IMR-90 (cell line): Measurements from ENCODE around the gene RHOF. TPM values are rescaled to one million over a fixed set of nuclear protein-coding genes. Genes with fewer than 3 reads are reported as not detected.

Source experiments
- ATAC-seq: fragments of 200-7000 bp; cut with Tn5 transposase; 2 replicates; pipeline ENCODE4 v1.9.1; 2020; ENCODE audit warnings: low read depth, mild to moderate bottlenecking, moderate library complexity
- BruUV-seq: library from RNA; stranded (reverse); fragments of 400-500 nt; replicated peaks from 2 replicates; lab custom pipeline; 2021; lab: Mats Ljungman, UMichigan
- CTCF ChIA-PET: fragments of 300-600 bp; formaldehyde crosslinking; extraction: SDS; loops from one replicate; lab custom pipeline; 2021; ENCODE audit warnings: antibody characterized with exemption; lab: Yijun Ruan, JAX
- POLR2A ChIA-PET: fragments of 300-600 bp; sonication (Branson Sonifier 250); formaldehyde crosslinking; loops from one replicate; lab custom pipeline; 2022; ENCODE audit warnings: antibody characterized with exemption; ENCODE audit not compliant: unreplicated experiment; lab: Charles Lee
- DNase-seq: peaks from one replicate; pipeline ENCODE4 v3.0.0; 2013
- H2AFZ ChIP-seq: replicated peaks from 2 replicates; pipeline ENCODE3; 2013; ENCODE audit warnings: low read length, mild to moderate bottlenecking; ENCODE audit not compliant: poor library complexity
- H2AK5ac ChIP-seq: 2 replicates; pipeline ENCODE4 v1.6.1; 2013; ENCODE audit warnings: low read depth, low read length, inconsistent platforms
- H2AK9ac ChIP-seq: replicated peaks from 2 replicates; pipeline ENCODE3; 2013; ENCODE audit warnings: mild to moderate bottlenecking, low read depth, low read length, moderate library complexity; ENCODE audit not compliant: poor library complexity
- H2BK120ac ChIP-seq: 2 replicates; pipeline ENCODE4 v1.6.1; 2013; ENCODE audit warnings: low read depth, low read length, inconsistent platforms
- H2BK15ac ChIP-seq: 3 replicates; pipeline ENCODE4 v1.6.1; 2013; ENCODE audit warnings: low read depth, low read length, inconsistent platforms
- H2BK20ac ChIP-seq: 2 replicates; pipeline ENCODE4 v1.6.1; 2013; ENCODE audit warnings: low read depth, mild to moderate bottlenecking, inconsistent platforms, low read length, moderate library complexity
- H2BK5ac ChIP-seq: 2 replicates; pipeline ENCODE4 v1.6.1; 2013; ENCODE audit warnings: mild to moderate bottlenecking, low read depth, low read length, inconsistent platforms; ENCODE audit not compliant: poor library complexity, severe bottlenecking
- H3K14ac ChIP-seq: replicated peaks from 2 replicates; pipeline ENCODE4 v1.6.1; 2013; ENCODE audit warnings: low read depth, low read length, inconsistent platforms
- H3K18ac ChIP-seq: 2 replicates; pipeline ENCODE4 v1.6.1; 2013; ENCODE audit warnings: low read depth, low read length, control low read depth
- H3K23ac ChIP-seq: 2 replicates; pipeline ENCODE4 v1.6.1; 2013; ENCODE audit warnings: low read depth, low read length, inconsistent platforms
- H3K27ac ChIP-seq: 2 replicates; pipeline ENCODE4 v1.5.1; 2013; ENCODE audit warnings: mild to moderate bottlenecking, control low read depth, low read length; ENCODE audit not compliant: insufficient read depth
- H3K27me3 ChIP-seq: 2 replicates; pipeline ENCODE4 v1.6.1; 2013; ENCODE audit warnings: low read length; ENCODE audit not compliant: control insufficient read depth, insufficient read depth
- H3K36me3 ChIP-seq: 2 replicates; pipeline ENCODE4 v1.6.1; 2013; ENCODE audit warnings: low read length, mixed read lengths; ENCODE audit not compliant: control insufficient read depth, insufficient read depth
- H3K4ac ChIP-seq: 2 replicates; pipeline ENCODE4 v1.6.1; 2013; ENCODE audit warnings: low read depth, low read length, inconsistent platforms
- H3K4me1 ChIP-seq: 2 replicates; pipeline ENCODE4 v1.6.1; 2013; ENCODE audit warnings: low read length, mixed read lengths; ENCODE audit not compliant: control insufficient read depth, insufficient read depth
- H3K4me2 ChIP-seq: 2 replicates; pipeline ENCODE4 v1.6.1; 2013; ENCODE audit warnings: low read depth, mild to moderate bottlenecking, control low read depth, low read length, moderate library complexity
- H3K4me3 ChIP-seq: 2 replicates; pipeline ENCODE4 v1.5.1; 2013; ENCODE audit warnings: low read depth, mild to moderate bottlenecking, control low read depth, low read length, moderate library complexity; ENCODE audit not compliant: insufficient read depth
- H3K56ac ChIP-seq: 2 replicates; pipeline ENCODE4 v1.6.1; 2013; ENCODE audit warnings: low read length, inconsistent platforms; ENCODE audit not compliant: insufficient read depth; ENCODE audit errors: extremely low read depth
- H3K79me1 ChIP-seq, 2 experiments: 2 replicates each; pipeline ENCODE4 v1.6.1; 2013; ENCODE audit warnings: low read length in 2 of 2, inconsistent platforms in 1 of 2, low read depth in 1 of 2
- H3K9ac ChIP-seq: 2 replicates; pipeline ENCODE4 v1.6.1; 2013; ENCODE audit warnings: low read depth, low read length, control low read depth
- H3K9me1 ChIP-seq: 2 replicates; pipeline ENCODE4 v1.6.1; 2013; ENCODE audit warnings: low read length, inconsistent platforms; ENCODE audit not compliant: insufficient read depth
- H3K9me3 ChIP-seq: 2 replicates; pipeline ENCODE4 v1.6.1; 2013; ENCODE audit warnings: low read length; ENCODE audit not compliant: control insufficient read depth, insufficient read depth
- H4K20me1 ChIP-seq: 2 replicates; pipeline ENCODE4 v1.6.1; 2013; ENCODE audit warnings: low read length, inconsistent platforms; ENCODE audit not compliant: insufficient read depth
- H4K5ac ChIP-seq: 2 replicates; pipeline ENCODE4 v1.6.1; 2013; ENCODE audit warnings: mild to moderate bottlenecking, low read depth, low read length, control low read depth
- H4K8ac ChIP-seq, 2 experiments: 2 replicates each; pipeline ENCODE4 v1.6.1; 2013; ENCODE audit warnings: low read depth in 2 of 2, low read length in 2 of 2, control low read depth in 1 of 2, inconsistent platforms in 1 of 2
- H4K91ac ChIP-seq: 2 replicates; pipeline ENCODE4 v1.6.1; 2013; ENCODE audit warnings: low read depth, low read length, inconsistent platforms; ENCODE audit not compliant: insufficient read depth
- BHLHE40 ChIP-seq: fragments of 150-350 bp; IDR thresholded peaks from 2 replicates; pipeline ENCODE4 v1.6.1; 2016; ENCODE audit warnings: mild to moderate bottlenecking, low read depth, low read length
- CEBPB ChIP-seq: IDR thresholded peaks from 2 replicates; pipeline ENCODE4 v1.6.1; 2012; ENCODE audit warnings: low read depth, low read length, improper control_type of control experiment
- CHD1 ChIP-seq: IDR thresholded peaks from 2 replicates; pipeline ENCODE4 v1.6.1; 2012; ENCODE audit warnings: low read depth, low read length, improper control_type of control experiment
- MAZ ChIP-seq: IDR thresholded peaks from 2 replicates; pipeline ENCODE4 v1.6.1; 2012; ENCODE audit warnings: low read depth, mild to moderate bottlenecking, low read length, improper control_type of control experiment, moderate library complexity, borderline replicate concordance
- RAD21 ChIP-seq: IDR thresholded peaks from 2 replicates; pipeline ENCODE4 v1.6.1; 2012; ENCODE audit warnings: low read length, improper control_type of control experiment
- RCOR1 ChIP-seq: IDR thresholded peaks from 2 replicates; pipeline ENCODE4 v1.6.1; 2012; ENCODE audit warnings: mild to moderate bottlenecking, low read length, improper control_type of control experiment; ENCODE audit not compliant: insufficient replicate concordance
- RFX5 ChIP-seq: IDR thresholded peaks from 2 replicates; pipeline ENCODE4 v1.8.0; 2012; ENCODE audit warnings: low read depth, mild to moderate bottlenecking, low read length, moderate library complexity
- WGBS, 2 experiments: methylation state at CpG; one replicate each; pipeline versions ENCODE4 v1.1.5 to v1.1.7; 2013; ENCODE audit warnings: missing lambda C conversion rate in 2 of 2; ENCODE audit not compliant: insufficient read length in 1 of 2; ENCODE audit errors: extremely low coverage in 2 of 2; 5-methylcytosine and 5-hydroxymethylcytosine counted together
- dilution Hi-C: fragments of 300-500 bp; cut with HindIII; formaldehyde crosslinking; loops from one replicate; pipeline ENCODE4 v1.14.3; 2018; ENCODE audit warnings: low sequenced_read_pairs; ENCODE audit not compliant: unreplicated experiment
- in situ Hi-C: fragments of 300-500 bp; cut with MboI; formaldehyde crosslinking; loops from 3 replicates; pipeline ENCODE4 v1.14.3; 2019; ENCODE audit warnings: low sequenced_read_pairs, inconsistent platforms, mixed read lengths
- intact Hi-C: fragments of 100-400 bp; cut with micrococcal nuclease; formaldehyde crosslinking; loops from 2 replicates; pipeline ENCODE4 v1.10.0; 2022
- polyA plus RNA-seq, 3 experiments: library from polyadenylated mRNA; depleted of rRNA; stranded (reverse); fragments of >200 nt; gene quantifications; 2 replicates each; pipeline ENCODE4 v1.2.3, GENCODE V29; 2012; ENCODE audit warnings: low replicate concordance in 1 of 3
- total RNA-seq: library from RNA; depleted of rRNA; stranded (reverse); fragments of >200 nt; gene quantifications from 2 replicates; pipeline ENCODE4 v1.2.3, GENCODE V29; 2012
- TF ChIP-seq, protein P1 (sequence below): fragments of 150-350 bp; IDR thresholded peaks from 2 replicates; pipeline ENCODE4 v1.6.1; 2016; ENCODE audit warnings: low read depth, mild to moderate bottlenecking, low read length, moderate library complexity, borderline replicate concordance
- TF ChIP-seq, protein P2 (sequence below): fragments of 150-350 bp; IDR thresholded peaks from 2 replicates; pipeline ENCODE4 v1.6.1; 2017; ENCODE audit warnings: mild to moderate bottlenecking, antibody characterized with exemption, low read length, low read depth

RHOF gene
- total and polyA plus RNA-seq, 2 of the 4 experiments (the other 2 are of a cell fraction), result 3.0 to 5.1 TPM

DNA sequence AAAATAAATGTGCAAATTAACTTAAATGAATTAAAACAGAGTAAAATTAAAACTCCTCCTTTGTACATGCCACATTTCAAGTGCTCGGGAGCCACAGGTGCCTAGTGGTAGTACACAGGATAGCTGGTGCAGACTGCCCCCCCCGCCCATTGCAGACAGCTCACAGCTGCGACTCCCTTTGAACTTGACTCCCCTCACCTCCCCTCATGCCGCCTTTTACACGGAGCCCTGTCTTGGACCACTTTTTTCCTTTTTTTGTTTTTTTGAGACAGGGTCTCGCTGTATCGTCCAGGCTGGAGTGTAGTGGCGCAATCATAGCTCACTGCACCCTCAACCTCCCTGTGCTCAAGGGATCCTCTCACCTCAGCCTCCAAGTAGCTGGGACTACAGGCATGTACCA, 21.8 kb upstream of the RHOF start:
- Histone ChIP-seq H3K56ac (no peak overlapping the region), H2BK120ac (no peak overlapping the region), H3K4ac (no peak overlapping the region), H3K14ac (no peak overlapping the region), H2AFZ (no peak overlapping the region), H3K9ac (no peak overlapping the region), H3K27me3 (no peaks in the 10 kb centered on the region), H3K79me1 (peaks cover 39 to 71% of the 10 kb centered on the region in 2 experiments), H4K91ac (no peak overlapping the region), H3K36me3 (peaks cover 64% of the 10 kb centered on the region), H3K27ac (no peak overlapping the region), H4K20me1 (peaks cover 47% of the 10 kb centered on the region), H3K9me1 (no peaks in the 10 kb centered on the region), H4K5ac (no peak overlapping the region), H2BK5ac (no peak overlapping the region), H2BK15ac (no peak overlapping the region), H2AK5ac (no peak overlapping the region), H2BK20ac (no peak overlapping the region), H3K18ac (no peak overlapping the region), H3K9me3 (no peaks in the 10 kb centered on the region), H4K8ac (no peak overlapping the region), H2AK9ac (peak overlapping the region; percentile 13), H3K4me2 (no peak overlapping the region), H3K23ac (no peak overlapping the region), H3K4me3 (no peak overlapping the region), H3K4me1 (peaks cover 18% of the 10 kb centered on the region)
- ATAC-seq (no peak), DNase-seq (no peak)
- no TSS peak for BruUV-seq
- POLR2A ChIA-PET, result no interaction called here
- in situ Hi-C loops (no loop called here), dilution Hi-C loops (no loop called here), intact Hi-C loops (no loop called here)
- 100% methylated on average over 2 of the region's 8 CpGs; no CpG with 5 or more reads in 1 of the 2 experiments for WGBS, 2 experiments
- CTCF ChIA-PET, result no interaction called here
- TF ChIP-seq BHLHE40 (no peak), RFX5 (no peak), RAD21 (no peak), CEBPB (no peak), MAZ (no peak), CHD1 (no peak), RCOR1 (no peak)
- TF ChIP-seq, protein P1, sequence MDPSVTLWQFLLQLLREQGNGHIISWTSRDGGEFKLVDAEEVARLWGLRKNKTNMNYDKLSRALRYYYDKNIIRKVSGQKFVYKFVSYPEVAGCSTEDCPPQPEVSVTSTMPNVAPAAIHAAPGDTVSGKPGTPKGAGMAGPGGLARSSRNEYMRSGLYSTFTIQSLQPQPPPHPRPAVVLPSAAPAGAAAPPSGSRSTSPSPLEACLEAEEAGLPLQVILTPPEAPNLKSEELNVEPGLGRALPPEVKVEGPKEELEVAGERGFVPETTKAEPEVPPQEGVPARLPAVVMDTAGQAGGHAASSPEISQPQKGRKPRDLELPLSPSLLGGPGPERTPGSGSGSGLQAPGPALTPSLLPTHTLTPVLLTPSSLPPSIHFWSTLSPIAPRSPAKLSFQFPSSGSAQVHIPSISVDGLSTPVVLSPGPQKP, result no peak
- TF ChIP-seq, protein P2, sequence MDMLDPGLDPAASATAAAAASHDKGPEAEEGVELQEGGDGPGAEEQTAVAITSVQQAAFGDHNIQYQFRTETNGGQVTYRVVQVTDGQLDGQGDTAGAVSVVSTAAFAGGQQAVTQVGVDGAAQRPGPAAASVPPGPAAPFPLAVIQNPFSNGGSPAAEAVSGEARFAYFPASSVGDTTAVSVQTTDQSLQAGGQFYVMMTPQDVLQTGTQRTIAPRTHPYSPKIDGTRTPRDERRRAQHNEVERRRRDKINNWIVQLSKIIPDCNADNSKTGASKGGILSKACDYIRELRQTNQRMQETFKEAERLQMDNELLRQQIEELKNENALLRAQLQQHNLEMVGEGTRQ, result no peak
